ENCODE results near the gene FRYL.
"Not testable (repeated sequence)": the region's sequence is repeated elsewhere in the genome, so short reads cannot be mapped to it uniquely, and the experiment has no call there.

The FRYL gene

DNA sequence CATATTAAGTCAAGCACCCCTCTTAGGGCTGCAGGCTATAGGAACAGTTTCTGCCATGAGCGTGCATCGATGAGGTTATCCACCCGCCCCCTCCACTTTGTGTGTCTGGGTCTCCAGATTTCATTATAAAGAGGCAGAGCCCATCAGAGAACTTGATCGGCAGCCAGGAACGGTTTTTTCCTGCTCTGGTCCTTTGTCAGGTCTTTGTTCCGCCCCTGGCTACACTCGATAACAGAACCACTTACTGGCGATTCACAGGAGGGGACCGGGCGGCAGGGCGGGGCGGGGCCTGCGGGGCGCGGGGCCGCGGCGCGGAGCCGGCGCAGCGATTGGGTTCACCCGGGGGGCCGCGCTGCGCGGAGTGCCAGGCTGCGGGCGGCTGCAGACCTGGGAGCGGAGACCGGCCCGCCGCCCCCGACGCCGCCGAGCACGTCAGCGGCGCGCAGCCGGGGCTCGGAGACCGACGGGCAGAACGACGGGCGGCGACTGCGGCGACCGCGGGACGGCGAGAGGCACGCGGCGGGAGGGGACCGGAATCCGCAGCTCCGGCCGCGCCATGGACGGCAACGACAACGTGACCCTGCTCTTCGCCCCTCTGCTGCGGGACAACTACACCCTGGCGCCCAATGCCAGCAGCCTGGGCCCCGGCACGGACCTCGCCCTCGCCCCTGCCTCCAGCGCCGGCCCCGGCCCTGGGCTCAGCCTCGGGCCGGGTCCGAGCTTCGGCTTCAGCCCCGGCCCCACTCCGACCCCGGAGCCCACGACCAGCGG is 296.9 kb downstream of the FRYL start, which contains the start of gene SLC10A4:
TSS of gene SLC10A4 (plus strand) at position 338 of the 771 bp plus-strand sequence. CDS start at position 557, 219 bp downstream.
- DNase-seq = peak; percentile 57

DNA sequence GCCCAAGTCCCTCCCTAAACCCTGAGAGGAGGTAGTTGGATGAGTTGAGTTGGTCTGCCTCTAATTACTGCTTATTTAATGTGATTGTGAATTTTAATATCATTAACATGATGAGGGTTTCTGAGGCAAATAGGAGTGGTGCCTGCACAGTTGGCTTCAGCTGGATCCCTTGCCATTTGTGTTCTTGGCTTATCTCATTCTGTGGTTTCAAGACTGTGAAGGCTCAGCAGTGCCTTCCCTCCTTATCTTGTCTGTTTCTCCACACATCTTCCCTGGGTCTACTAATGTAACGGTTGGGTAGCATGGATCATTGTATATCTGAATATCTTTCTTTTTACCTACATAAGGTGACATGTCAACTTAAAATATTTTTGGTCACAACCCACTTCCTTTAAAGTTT is 298.5 kb downstream of the FRYL start:
- DNase-seq = no peak

GRCh38 chr4:48478273-48478672 is 301.8 kb downstream of the FRYL start:
- DNase-seq = no peak

DNA sequence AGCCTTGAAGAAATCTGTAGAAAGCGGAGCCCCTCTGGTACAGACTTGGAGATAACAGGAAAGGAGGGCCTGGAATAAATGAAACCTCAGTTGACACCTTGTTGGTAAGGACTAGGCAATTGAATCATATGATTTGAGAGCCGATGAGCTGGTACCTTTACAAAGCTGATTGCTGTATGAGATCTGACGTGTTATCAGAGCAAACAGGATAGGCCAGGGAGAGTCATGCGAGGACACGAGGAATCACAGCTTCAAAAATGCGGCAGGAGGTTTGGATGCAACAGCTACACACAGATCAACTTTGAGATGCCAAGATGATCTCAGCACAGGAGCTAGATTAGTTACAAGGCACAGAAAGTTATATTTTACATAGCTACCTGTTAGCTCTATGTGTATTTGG is 304.3 kb downstream of the FRYL start:
- no peak for DNase-seq

GRCh38 chr4:48472794-48473193 is 307.3 kb downstream of the FRYL start:
- no peak for DNase-seq

GRCh38 chr4:48470570-48470969 is 309.5 kb downstream of the FRYL start:
- DNase-seq = no peak

DNA sequence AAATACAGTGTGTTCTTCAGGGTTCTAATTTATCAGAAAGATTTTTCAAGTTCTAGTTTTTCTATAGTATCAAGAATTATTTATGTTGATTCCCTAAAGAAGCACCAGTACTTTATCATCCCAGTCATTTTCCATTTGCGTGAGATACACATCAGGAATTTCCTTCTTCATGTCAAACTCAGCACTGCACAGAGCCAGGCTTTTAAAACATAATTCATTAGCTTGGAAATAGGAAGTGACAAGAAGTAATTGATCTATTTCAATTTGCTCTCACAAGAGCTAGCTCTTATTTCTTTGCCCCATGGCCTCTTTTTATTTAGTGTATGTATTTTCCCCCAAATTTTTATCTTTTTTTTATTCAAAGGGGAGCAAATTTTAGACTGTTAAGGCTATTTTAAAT is 309.9 kb downstream of the FRYL start:
- no peak for DNase-seq

GRCh38 chr4:48467891-48468290 is 312.2 kb downstream of the FRYL start:
- DNase-seq = no peak

DNA sequence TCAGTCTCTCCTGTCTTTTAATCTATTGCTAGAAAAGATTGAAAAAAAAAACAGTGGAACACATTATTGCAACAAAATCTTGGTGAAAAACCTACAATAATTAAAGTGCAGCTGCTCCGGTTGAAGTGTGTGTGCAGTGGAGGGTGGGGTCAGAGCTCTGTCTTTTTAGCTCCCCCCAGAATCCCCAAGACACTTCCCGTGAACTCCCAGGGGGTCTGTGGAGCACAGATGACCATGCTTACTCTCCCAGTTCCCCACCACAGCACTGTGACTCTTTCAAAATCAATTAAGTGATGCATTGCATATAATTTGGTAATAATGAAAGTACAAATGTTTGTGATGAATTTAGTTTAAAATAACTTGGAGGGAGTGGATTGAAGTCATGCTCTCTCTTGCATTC is 312.6 kb downstream of the FRYL start:
- no peak for DNase-seq

GRCh38 chr4:48462363-48462762 is 317.7 kb downstream of the FRYL start:
- DNase-seq = no peak

DNA sequence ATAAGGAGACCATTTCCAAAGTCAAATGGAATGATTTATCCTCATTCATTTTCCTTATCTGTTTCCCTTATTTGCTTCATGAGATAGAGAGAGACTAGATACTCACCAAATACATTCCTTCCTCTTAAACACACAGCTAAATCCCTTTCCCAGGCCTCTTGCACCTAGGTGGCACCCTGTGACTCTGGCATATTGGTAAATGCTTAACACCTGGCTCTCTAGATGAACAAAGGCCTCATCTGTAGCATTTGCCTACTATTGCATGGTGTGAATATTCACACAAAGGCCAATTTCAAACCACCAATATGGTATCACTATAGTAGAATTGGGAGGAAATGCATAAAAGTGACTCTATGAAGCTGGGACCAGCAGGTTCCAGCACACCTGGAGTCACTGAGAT is 319.1 kb downstream of the FRYL start:
- DNase-seq = no peak

DNA sequence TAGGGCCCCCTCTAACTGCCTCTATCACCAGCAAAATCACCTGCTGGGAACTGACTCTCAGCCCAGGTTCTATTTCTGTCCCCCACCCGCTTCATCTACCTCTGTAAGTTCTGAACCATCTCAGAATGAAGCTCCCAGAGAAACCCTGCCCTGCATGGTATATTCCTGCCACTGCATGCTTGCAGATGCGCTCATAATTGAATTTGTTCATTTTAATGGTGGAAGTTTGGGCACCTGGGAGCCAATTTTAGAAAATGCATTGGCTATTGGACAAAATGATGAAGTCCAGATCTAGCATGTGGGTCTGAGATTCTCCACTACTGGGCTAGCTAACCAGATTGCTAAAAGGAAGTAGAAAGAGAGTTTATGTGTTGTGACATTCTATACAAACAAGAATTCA is 325.5 kb downstream of the FRYL start:
- DNase-seq = no peak

- DNase-seq = not testable (repeated sequence)
Observed at GRCh38 chr4:48451656-48452055, 328.4 kb downstream of the FRYL start.

- no peak for DNase-seq
Observed at GRCh38 chr4:48450740-48451139, 329.3 kb downstream of the FRYL start.

GRCh38 chr4:48449151-48449550 is 330.9 kb downstream of the FRYL start:
- no peak for DNase-seq

All from retina (tissue), 1 donor.